HFFc6 (cell line): ENCODE data around the gene ZNF268. TPM values are rescaled to one million over a fixed set of nuclear protein-coding genes. Genes with fewer than 3 reads are reported as not detected.

Source experiments
- DNase-seq: peaks from one replicate; pipeline ENCODE4 v3.0.0-alpha.2; 2018
- H3K27ac Mint-ChIP-seq: 2 replicates; pipeline ENCODE4 v1.8.0; 2020; ENCODE audit warnings: mild to moderate bottlenecking, mixed read lengths
- H3K27me3 Mint-ChIP-seq: 2 replicates; pipeline ENCODE4 v1.8.0; 2021; ENCODE audit warnings: mild to moderate bottlenecking, moderate library complexity, mixed read lengths; ENCODE audit not compliant: insufficient read depth
- H3K36me3 Mint-ChIP-seq: 2 replicates; pipeline ENCODE4 v1.8.0; 2021; ENCODE audit warnings: low read depth, mixed read lengths
- H3K4me1 Mint-ChIP-seq: 2 replicates; pipeline ENCODE4 v1.8.0; 2020; ENCODE audit warnings: low read depth, mixed read lengths
- H3K4me3 Mint-ChIP-seq: 2 replicates; pipeline ENCODE4 v1.8.0; 2020; ENCODE audit warnings: mild to moderate bottlenecking, moderate library complexity, mixed read lengths
- H3K9me3 Mint-ChIP-seq: 2 replicates; pipeline ENCODE4 v1.8.0; 2020; ENCODE audit warnings: mild to moderate bottlenecking, mixed read lengths
- CTCF ChIP-seq: fragments of 200-600 bp; sonication (generic); IDR thresholded peaks from 2 replicates; pipeline ENCODE4 v1.5.0; 2021; ENCODE audit warnings: antibody characterized with exemption, mild to moderate bottlenecking
- total RNA-seq, 6 experiments: library from RNA; stranded (reverse); fragmentation: NEBNext Ultra II Directional; extraction: Animal tissue kit (Norgen Biotek cat#: 25700); gene quantifications; 2 replicates in 1 of 6; 3 replicates in 5 of 6; pipeline ENCODE4 v1.2.3, GENCODE V29; 2021

Gene ZNF268
- total RNA-seq, 6 experiments from 2014 or later: 13.5 to 15.7 (median 14.0) TPM

DNA sequence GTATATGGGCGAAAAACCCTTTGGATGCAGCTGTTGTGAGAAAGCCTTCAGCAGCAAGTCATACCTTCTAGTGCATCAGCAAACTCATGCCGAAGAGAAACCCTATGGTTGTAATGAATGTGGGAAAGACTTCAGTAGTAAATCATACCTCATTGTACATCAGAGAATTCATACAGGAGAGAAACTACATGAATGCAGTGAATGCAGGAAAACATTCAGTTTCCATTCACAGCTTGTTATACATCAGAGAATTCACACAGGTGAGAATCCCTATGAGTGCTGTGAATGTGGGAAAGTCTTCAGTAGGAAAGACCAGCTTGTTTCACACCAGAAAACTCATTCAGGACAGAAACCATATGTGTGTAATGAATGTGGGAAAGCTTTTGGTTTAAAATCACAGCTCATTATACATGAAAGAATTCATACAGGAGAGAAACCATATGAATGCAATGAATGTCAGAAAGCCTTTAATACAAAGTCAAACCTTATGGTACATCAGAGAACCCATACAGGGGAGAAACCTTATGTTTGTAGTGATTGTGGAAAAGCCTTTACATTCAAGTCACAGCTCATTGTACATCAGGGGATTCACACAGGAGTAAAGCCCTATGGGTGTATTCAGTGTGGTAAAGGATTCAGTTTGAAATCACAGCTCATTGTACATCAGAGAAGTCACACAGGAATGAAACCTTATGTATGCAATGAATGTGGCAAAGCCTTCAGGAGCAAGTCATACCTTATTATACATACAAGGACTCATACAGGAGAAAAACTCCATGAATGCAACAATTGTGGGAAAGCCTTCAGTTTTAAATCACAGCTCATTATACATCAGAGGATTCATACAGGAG is 21.4 kb downstream of the ZNF268 start:
- TF ChIP-seq CTCF: no peak
- Mint-ChIP-seq H3K27me3 (peaks cover 7% of the 10 kb centered on the region), H3K9me3 (peaks cover 82% of the 10 kb centered on the region), H3K4me3 (peak overlapping the region; percentile 46; the same call in 1 of the 2 replicates), H3K4me1 (no peaks in the 10 kb centered on the region), H3K36me3 (peaks cover 67% of the 10 kb centered on the region), H3K27ac (peak overlapping the region; percentile 36; the same call in 1 of the 2 replicates)
- DNase-seq: no peak

GRCh38 chr12:133203344-133204263 is 22.3 kb downstream of the ZNF268 start:
- Mint-ChIP-seq H3K9me3 (peaks cover 91% of the 10 kb centered on the region), H3K36me3 (peaks cover 70% of the 10 kb centered on the region), H3K27me3 (peaks cover 8% of the 10 kb centered on the region), H3K4me3 (peak overlapping the region; percentile 46; the same call in 1 of the 2 replicates), H3K27ac (peak overlapping the region; percentile 16; the same call in 1 of the 2 replicates), H3K4me1 (no peaks in the 10 kb centered on the region)
- no peak for TF ChIP-seq CTCF
- no peak for DNase-seq

GRCh38 chr12:133204264-133204603 is 22.9 kb downstream of the ZNF268 start:
- no peak for DNase-seq
- Mint-ChIP-seq H3K27ac (no peak overlapping the region), H3K9me3 (peaks cover 96% of the 10 kb centered on the region), H3K4me1 (no peaks in the 10 kb centered on the region), H3K4me3 (no peak overlapping the region; the same call in 1 of the 2 replicates), H3K36me3 (peaks cover 71% of the 10 kb centered on the region), H3K27me3 (peaks cover 8% of the 10 kb centered on the region)
- TF ChIP-seq CTCF: no peak

- H3K27me3 Mint-ChIP-seq: peaks cover 8% of the 10 kb centered on the region
- peaks cover 94% of the 10 kb centered on the region for H3K9me3 Mint-ChIP-seq
- no peak overlapping the region for H3K27ac Mint-ChIP-seq
- H3K4me3 Mint-ChIP-seq: no peak overlapping the region
- DNase-seq: no peak
- H3K36me3 Mint-ChIP-seq: peaks cover 61% of the 10 kb centered on the region
- TF ChIP-seq CTCF: no peak
- H3K4me1 Mint-ChIP-seq: no peaks in the 10 kb centered on the region
Observed at GRCh38 chr12:133206390-133206789, 25.1 kb downstream of the ZNF268 start.

- Mint-ChIP-seq H3K9me3 (peaks cover 90% of the 10 kb centered on the region), H3K27me3 (peaks cover 2% of the 10 kb centered on the region; the same call in 1 of the 2 replicates), H3K4me3 (no peak overlapping the region), H3K4me1 (no peaks in the 10 kb centered on the region), H3K27ac (no peak overlapping the region), H3K36me3 (peaks cover 34% of the 10 kb centered on the region)
- no peak for DNase-seq
- TF ChIP-seq CTCF: no peak
Observed at GRCh38 chr12:133215724-133216123, 34.4 kb downstream of the ZNF268 start.
